Neural progenitor cell (in vitro differentiated cells): ENCODE measurements around the gene PSORS1C2. TPM values are rescaled to one million over a fixed set of nuclear protein-coding genes. Genes with fewer than 3 reads are reported as not detected.
A peak's percentile ranks its signal among the peaks of the same experiment; 100 is the strongest.

Experiments used
- DNase-seq: peaks from one replicate; pipeline ENCODE4 v3.0.0-alpha.2; 2016; ENCODE audit warnings: low spot score
- H2AFZ ChIP-seq: fragments of 200-600 bp; sonication (generic); replicated peaks from 2 replicates; pipeline ENCODE4 v1.6.1; 2016; ENCODE audit warnings: antibody characterized with exemption
- H3F3A ChIP-seq: fragments of 200-600 bp; sonication (generic); 2 replicates; pipeline ENCODE4 v1.6.1; 2016; ENCODE audit warnings: antibody characterized with exemption, low read depth
- H3K27ac ChIP-seq: fragments of 200-600 bp; sonication (generic); 2 replicates; pipeline ENCODE4 v1.5.1; 2016; ENCODE audit warnings: mild to moderate bottlenecking
- H3K27me3 ChIP-seq: fragments of 200-600 bp; sonication (generic); 2 replicates; pipeline ENCODE4 v1.6.1; 2016; ENCODE audit warnings: mild to moderate bottlenecking, moderate library complexity
- H3K36me3 ChIP-seq: fragments of 200-600 bp; sonication (generic); 2 replicates; pipeline ENCODE4 v1.5.1; 2016
- H3K4me1 ChIP-seq: fragments of 200-600 bp; sonication (generic); 2 replicates; pipeline ENCODE4 v1.6.1; 2016; ENCODE audit warnings: mixed run types
- H3K4me2 ChIP-seq: fragments of 200-600 bp; sonication (generic); 2 replicates; pipeline ENCODE4 v1.6.1; 2016
- H3K4me3 ChIP-seq: fragments of 200-600 bp; sonication (generic); 2 replicates; pipeline ENCODE4 v1.5.1; 2016
- H3K79me2 ChIP-seq: fragments of 200-600 bp; sonication (generic); 2 replicates; pipeline ENCODE4 v1.6.1; 2016; ENCODE audit warnings: low read depth
- H3K9ac ChIP-seq: fragments of 200-600 bp; sonication (generic); 2 replicates; pipeline ENCODE4 v1.6.1; 2016
- H3K9me3 ChIP-seq: fragments of 200-600 bp; sonication (generic); 2 replicates; pipeline ENCODE4 v1.5.1; 2016; ENCODE audit warnings: low read depth
- H4K20me1 ChIP-seq: fragments of 200-600 bp; sonication (generic); 2 replicates; pipeline ENCODE4 v1.6.1; 2016; ENCODE audit warnings: low read depth
- H3K27ac Mint-ChIP-seq: 3 replicates; pipeline ENCODE4 v1.8.0; 2021; ENCODE audit warnings: mixed read lengths
- H3K27me3 Mint-ChIP-seq: 2 replicates; pipeline ENCODE4 v1.8.0; 2022; ENCODE audit warnings: low read depth, mild to moderate bottlenecking, inconsistent platforms, moderate library complexity, mixed read lengths; ENCODE audit not compliant: insufficient read depth
- H3K36me3 Mint-ChIP-seq: 3 replicates; pipeline ENCODE4 v1.8.0; 2021; ENCODE audit warnings: mixed read lengths
- H3K4me1 Mint-ChIP-seq: 3 replicates; pipeline ENCODE4 v1.8.0; 2021; ENCODE audit warnings: mixed read lengths
- H3K4me3 Mint-ChIP-seq: 3 replicates; pipeline ENCODE4 v1.8.0; 2021; ENCODE audit warnings: mild to moderate bottlenecking, moderate library complexity, mixed read lengths
- H3K9me3 Mint-ChIP-seq: 3 replicates; pipeline ENCODE4 v1.8.0; 2020; ENCODE audit warnings: mixed read lengths
- CTCF ChIP-seq: fragments of 200-600 bp; sonication (generic); IDR thresholded peaks from 2 replicates; pipeline ENCODE4 v1.5.1; 2017; ENCODE audit warnings: antibody characterized with exemption, mild to moderate bottlenecking
- EZH2 ChIP-seq: fragments of 200-600 bp; sonication (generic); IDR thresholded peaks from 2 replicates; pipeline ENCODE4 v1.6.1; 2017; ENCODE audit warnings: antibody characterized with exemption, mild to moderate bottlenecking, moderate library complexity
- EZH2phosphoT487 ChIP-seq: fragments of 200-600 bp; sonication (generic); IDR thresholded peaks from 2 replicates; pipeline ENCODE4 v1.6.1; 2017; ENCODE audit warnings: antibody characterized with exemption
- total RNA-seq: library from RNA; depleted of rRNA; stranded (reverse); fragments of >200 nt; gene quantifications from 2 replicates; pipeline ENCODE4 v1.2.3, GENCODE V29; 2015; ENCODE audit warnings: low replicate concordance

PSORS1C2 gene
- total RNA-seq, 1 donor from 2014 or later = not detected

- no peak overlapping the region for H3K9ac ChIP-seq
- no peaks in the 10 kb centered on the region for H4K20me1 ChIP-seq
- peaks cover 22% of the 10 kb centered on the region for H3K4me1 Mint-ChIP-seq
- peaks cover 8% of the 10 kb centered on the region for H3K27me3 ChIP-seq
- H3K4me1 ChIP-seq = peaks cover 17% of the 10 kb centered on the region
- no peak overlapping the region for H3K27ac ChIP-seq
- no peaks in the 10 kb centered on the region for H3K36me3 Mint-ChIP-seq
- H3K27me3 Mint-ChIP-seq = peaks cover 15% of the 10 kb centered on the region
- DNase-seq = no peak
- H2AFZ ChIP-seq = no peak overlapping the region
- no peak overlapping the region for H3K4me3 Mint-ChIP-seq
- H3K9me3 Mint-ChIP-seq = peaks cover 2% of the 10 kb centered on the region
- H3K27ac Mint-ChIP-seq = peak overlapping the region; percentile 28
- TF ChIP-seq EZH2phosphoT487 (no peak), CTCF (no peak), EZH2 (no peak)
- H3K4me3 ChIP-seq = no peak overlapping the region
- no peaks in the 10 kb centered on the region for H3K79me2 ChIP-seq
- no peaks in the 10 kb centered on the region for H3F3A ChIP-seq
- peak overlapping the region; percentile 10 for H3K4me2 ChIP-seq
- no peaks in the 10 kb centered on the region for H3K9me3 ChIP-seq
- H3K36me3 ChIP-seq = no peaks in the 10 kb centered on the region
Measured at GRCh38 chr6:31113861-31114540, 24.9 kb downstream of the PSORS1C2 start.

- Mint-ChIP-seq H3K4me1 (peaks cover 22% of the 10 kb centered on the region), H3K27me3 (peaks cover 15% of the 10 kb centered on the region), H3K9me3 (peaks cover 2% of the 10 kb centered on the region), H3K4me3 (no peak within 1 kb of the TSS), H3K36me3 (no peaks in the 10 kb centered on the region), H3K27ac (peak within 1 kb of the TSS; percentile 18)
- no peak within 1 kb of the TSS for H3K4me2 ChIP-seq
- H2AFZ ChIP-seq = no peak within 1 kb of the TSS
- H3K4me1 ChIP-seq = peaks cover 17% of the 10 kb centered on the region
- H3K27ac ChIP-seq = no peak within 1 kb of the TSS
- no peaks in the 10 kb centered on the region for H3K36me3 ChIP-seq
- no peak within 1 kb of the TSS for H3K9ac ChIP-seq
- peaks cover 8% of the 10 kb centered on the region for H3K27me3 ChIP-seq
- H4K20me1 ChIP-seq = no peaks in the 10 kb centered on the region
- DNase-seq = no peak
- H3K79me2 ChIP-seq = no peaks in the 10 kb centered on the region
- no peaks in the 10 kb centered on the region for H3K9me3 ChIP-seq
- TF ChIP-seq EZH2 (no peak), CTCF (no peak), EZH2phosphoT487 (no peak)
- H3F3A ChIP-seq = no peaks in the 10 kb centered on the region
- H3K4me3 ChIP-seq = no peak within 1 kb of the TSS
Measured at GRCh38 chr6:31112478-31112877, 26.4 kb downstream of the PSORS1C2 start, which contains the start of gene C6orf15. Gene C6orf15 (minus strand): TSS chr6:31112575. CDS start chr6:31112555, 20 bp downstream.

- DNase-seq = no peak
Measured at GRCh38 chr6:31111712-31112111, 27.2 kb downstream of the PSORS1C2 start.

More at GRCh38 chr6:31111712-31112111, 27.2 kb downstream of the PSORS1C2 start:
- H3K27ac Mint-ChIP-seq = no peak overlapping the region
- no peaks in the 10 kb centered on the region for H3K9me3 ChIP-seq
- no peaks in the 10 kb centered on the region for H4K20me1 ChIP-seq
- no peak overlapping the region for H3K4me3 ChIP-seq
- no peaks in the 10 kb centered on the region for H3F3A ChIP-seq
- H3K4me3 Mint-ChIP-seq = no peak overlapping the region
- H2AFZ ChIP-seq = no peak overlapping the region
- no peak overlapping the region for H3K4me2 ChIP-seq
- peaks cover 22% of the 10 kb centered on the region for H3K4me1 Mint-ChIP-seq
- TF ChIP-seq EZH2phosphoT487 (no peak), EZH2 (no peak), CTCF (no peak)
- no peaks in the 10 kb centered on the region for H3K36me3 Mint-ChIP-seq
- no peak overlapping the region for H3K9ac ChIP-seq
- peaks cover 15% of the 10 kb centered on the region for H3K27me3 Mint-ChIP-seq
- no peaks in the 10 kb centered on the region for H3K36me3 ChIP-seq
- peaks cover 8% of the 10 kb centered on the region for H3K27me3 ChIP-seq
- H3K27ac ChIP-seq = no peak overlapping the region
- H3K4me1 ChIP-seq = peaks cover 17% of the 10 kb centered on the region
- H3K9me3 Mint-ChIP-seq = peaks cover 2% of the 10 kb centered on the region
- no peaks in the 10 kb centered on the region for H3K79me2 ChIP-seq
